ENCODE results near the gene UBE2QL1.

DNA sequence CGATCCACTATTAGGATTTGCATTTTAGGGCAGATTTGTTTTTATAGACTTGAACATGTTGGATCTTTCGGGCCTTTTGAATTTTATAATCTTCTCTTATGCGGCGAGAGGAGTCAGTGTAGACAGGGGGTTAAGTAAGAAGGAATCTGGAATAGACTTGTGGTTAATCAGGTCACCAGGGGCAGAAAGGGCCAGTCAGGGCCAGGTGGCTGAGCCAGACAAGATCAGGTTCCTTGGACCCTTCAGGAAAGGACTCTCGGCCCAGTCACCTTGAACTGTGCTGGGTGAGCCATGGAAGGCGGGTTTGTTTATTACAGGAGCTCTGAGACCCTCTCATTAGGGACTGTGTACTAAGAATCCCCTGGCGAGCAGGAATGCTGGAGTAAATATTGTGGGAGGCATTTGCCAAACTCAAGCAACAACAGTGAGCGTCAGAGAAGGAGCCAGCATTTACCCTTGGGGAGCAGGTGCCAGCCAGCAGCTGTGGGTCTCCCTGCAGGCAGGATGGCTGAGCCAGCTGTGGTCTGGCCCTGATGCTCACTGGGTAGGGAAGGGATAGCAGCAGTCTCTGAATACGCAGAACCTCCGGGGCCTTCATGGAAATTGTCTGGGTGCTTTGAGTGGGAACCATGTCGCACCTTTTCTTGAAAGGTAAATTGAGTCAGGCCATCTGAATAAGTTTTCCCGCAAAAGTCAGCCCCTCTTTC is 79.2 kb downstream of the UBE2QL1 start:
- TF ChIP-seq CTCF (IDR thresholded peaks at IDR 0.05) (no peak), POLR2A (IDR thresholded peaks at IDR 0.05) (no peak)

Data from tibial nerve (tissue), 3 donors.